NCI-H1105 (cell line): ENCODE data around the gene CDC42SE1.

Source experiments
- DNase-seq: peaks from one replicate; lab custom pipeline; 2025; lab: John Stamatoyannopoulos, UW

Gene CDC42SE1

GRCh38 chr1:151008244-151009205 lies 50.9 kb downstream of the CDC42SE1 start, which contains the start of gene PRUNE1:
Gene PRUNE1, plus strand, starts transcription at chr1:151008449. Its CDS starts 184 bp downstream, at chr1:151008633.
- peak; percentile 97 for DNase-seq

GRCh38 chr1:151007853-151008243 lies 51.6 kb downstream of the CDC42SE1 start:
- no peak for DNase-seq

- peak; percentile 63 for DNase-seq
These were observed 52.9 kb downstream of the CDC42SE1 start, which contains the start of gene MINDY1 for GRCh38 chr1:151006327-151007052. Gene MINDY1, minus strand, starts transcription at chr1:151006902. Its CDS starts 4,285 bp downstream, at chr1:151002617.

- DNase-seq = no peak
These were observed 53.6 kb downstream of the CDC42SE1 start for GRCh38 chr1:151005729-151006319.

- DNase-seq = no peak
These were observed 56.2 kb downstream of the CDC42SE1 start for GRCh38 chr1:151003180-151003579.

- no peak for DNase-seq
These were observed 56.8 kb downstream of the CDC42SE1 start for GRCh38 chr1:151002611-151003010.

- DNase-seq = no peak
These were observed 57.4 kb downstream of the CDC42SE1 start for GRCh38 chr1:151002051-151002450.

- no peak for DNase-seq
These were observed 57.8 kb downstream of the CDC42SE1 start for GRCh38 chr1:151001602-151002001.
